Stimulated activated naive CD8-positive, alpha-beta T cell treated with anti-CD3 and anti-CD28 coated beads, Interleukin-15, Interleukin-2, amounts not matched to agents 100 ng/mL and 50 ng/mL, for 24 hours (primary cell): ENCODE results near the gene ADAM8.
A peak's percentile ranks its signal among the peaks of the same experiment; 100 is the strongest.
"Not testable (repeated sequence)": the region's sequence is repeated elsewhere in the genome, so short reads cannot be mapped to it uniquely, and the experiment has no call there.

ENCODE experiments used
- H3K27ac Mint-ChIP-seq: one replicate; pipeline ENCODE4 v1.8.0; 2021; ENCODE audit warnings: mild to moderate bottlenecking, mixed read lengths
- H3K27me3 Mint-ChIP-seq: one replicate; pipeline ENCODE4 v1.8.0; 2021; ENCODE audit warnings: mixed read lengths
- H3K36me3 Mint-ChIP-seq: one replicate; pipeline ENCODE4 v1.8.0; 2021; ENCODE audit warnings: low read depth, mixed read lengths
- H3K4me1 Mint-ChIP-seq: one replicate; pipeline ENCODE4 v1.8.0; 2021; ENCODE audit warnings: low read depth, mixed read lengths
- H3K4me3 Mint-ChIP-seq: one replicate; pipeline ENCODE4 v1.8.0; 2021; ENCODE audit warnings: mild to moderate bottlenecking, mixed read lengths
- H3K9me3 Mint-ChIP-seq: one replicate; pipeline ENCODE4 v1.8.0; 2021; ENCODE audit warnings: mixed read lengths

ADAM8 gene

GRCh38 chr10:133270773-133271297, 5.8 kb downstream of the ADAM8 start:
- Mint-ChIP-seq H3K27ac (no peak overlapping the region), H3K9me3 (no peaks in the 10 kb centered on the region), H3K36me3 (peaks cover under 1% of the 10 kb centered on the region), H3K4me1 (peaks cover 5% of the 10 kb centered on the region), H3K4me3 (no peak overlapping the region), H3K27me3 (no peaks in the 10 kb centered on the region)

DNA sequence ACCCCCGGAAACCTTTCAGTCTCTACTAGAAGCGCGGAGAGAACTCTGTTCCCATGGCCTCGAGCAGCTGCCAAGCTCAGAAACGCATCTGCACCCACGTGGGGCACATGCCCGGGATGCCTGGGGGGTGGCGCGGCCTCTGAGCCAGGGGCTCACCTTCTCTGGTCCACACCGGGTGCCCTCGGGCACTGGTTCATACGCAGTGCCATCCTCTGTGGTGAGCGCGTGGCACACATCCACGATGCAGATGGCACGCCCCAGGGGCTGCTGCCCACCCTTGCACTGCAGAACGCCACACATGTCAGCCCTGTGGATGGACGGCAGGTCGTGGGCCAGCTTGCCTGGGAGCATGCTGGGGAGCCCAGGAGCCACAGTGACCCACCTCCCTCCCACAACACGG, 6.5 kb downstream of the ADAM8 start:
- no peak overlapping the region for H3K27ac Mint-ChIP-seq
- H3K36me3 Mint-ChIP-seq: peaks cover 7% of the 10 kb centered on the region
- peaks cover 9% of the 10 kb centered on the region for H3K4me1 Mint-ChIP-seq
- H3K27me3 Mint-ChIP-seq: no peaks in the 10 kb centered on the region
- H3K4me3 Mint-ChIP-seq: no peak overlapping the region
- no peaks in the 10 kb centered on the region for H3K9me3 Mint-ChIP-seq

DNA sequence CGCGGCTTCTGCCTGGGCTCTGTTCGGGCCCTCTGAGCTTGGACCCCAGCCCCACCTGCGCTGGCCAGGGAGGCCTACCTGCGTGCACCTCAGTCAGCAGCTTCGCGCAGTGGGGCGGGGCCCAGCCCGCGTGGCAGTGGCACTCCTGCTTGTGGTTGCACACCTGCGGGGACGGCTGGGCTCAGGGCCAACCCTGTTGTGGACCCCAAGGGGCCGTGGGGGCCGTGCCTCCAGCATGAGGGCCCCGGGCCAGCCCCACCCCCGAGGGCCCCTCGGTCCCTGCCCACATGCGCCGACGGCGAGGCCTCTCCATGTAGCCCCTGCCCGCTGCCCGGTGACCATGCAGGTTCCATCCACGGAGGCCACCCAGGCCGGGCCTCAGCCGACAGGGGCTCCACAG, 7.3 kb downstream of the ADAM8 start:
- H3K27ac Mint-ChIP-seq: no peak overlapping the region
- H3K9me3 Mint-ChIP-seq: no peaks in the 10 kb centered on the region
- no peak overlapping the region for H3K4me3 Mint-ChIP-seq
- H3K36me3 Mint-ChIP-seq: peaks cover 8% of the 10 kb centered on the region
- no peaks in the 10 kb centered on the region for H3K27me3 Mint-ChIP-seq
- H3K4me1 Mint-ChIP-seq: peaks cover 13% of the 10 kb centered on the region

- H3K4me1 Mint-ChIP-seq: peaks cover 18% of the 10 kb centered on the region
- H3K27ac Mint-ChIP-seq: no peak overlapping the region
- no peaks in the 10 kb centered on the region for H3K9me3 Mint-ChIP-seq
- no peak overlapping the region for H3K4me3 Mint-ChIP-seq
- peaks cover 8% of the 10 kb centered on the region for H3K36me3 Mint-ChIP-seq
- no peaks in the 10 kb centered on the region for H3K27me3 Mint-ChIP-seq
These were observed 8.1 kb downstream of the ADAM8 start for GRCh38 chr10:133268532-133268931.

DNA sequence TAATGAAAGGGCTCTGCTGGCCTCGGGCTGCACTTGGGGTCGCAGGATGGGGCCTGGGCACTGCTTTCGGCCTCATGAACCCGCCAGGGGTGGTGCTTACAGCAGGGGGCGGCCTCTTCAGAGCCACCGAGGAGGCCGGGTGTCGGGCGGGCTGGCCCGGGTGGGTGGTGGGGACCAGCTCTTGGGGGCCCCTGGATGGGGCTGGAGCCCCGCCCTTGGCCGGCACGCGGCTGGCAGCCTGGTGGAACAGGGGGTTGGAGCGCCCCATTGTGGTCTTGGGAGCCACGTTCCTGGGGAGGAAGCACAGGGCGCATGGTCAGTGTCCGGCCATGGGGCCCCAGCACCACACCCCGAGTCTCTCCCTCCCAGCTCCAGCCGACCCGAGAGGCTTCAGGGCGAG, 8.8 kb downstream of the ADAM8 start:
- no peaks in the 10 kb centered on the region for H3K9me3 Mint-ChIP-seq
- no peak overlapping the region for H3K27ac Mint-ChIP-seq
- H3K36me3 Mint-ChIP-seq: peaks cover 8% of the 10 kb centered on the region
- H3K4me1 Mint-ChIP-seq: peaks cover 24% of the 10 kb centered on the region
- H3K27me3 Mint-ChIP-seq: no peaks in the 10 kb centered on the region
- no peak overlapping the region for H3K4me3 Mint-ChIP-seq

- Mint-ChIP-seq H3K4me3 (no peak overlapping the region), H3K4me1 (peaks cover 28% of the 10 kb centered on the region), H3K9me3 (no peaks in the 10 kb centered on the region), H3K27me3 (no peaks in the 10 kb centered on the region), H3K36me3 (peaks cover 8% of the 10 kb centered on the region), H3K27ac (no peak overlapping the region)
These were observed 9.4 kb downstream of the ADAM8 start for GRCh38 chr10:133267293-133267692.

DNA sequence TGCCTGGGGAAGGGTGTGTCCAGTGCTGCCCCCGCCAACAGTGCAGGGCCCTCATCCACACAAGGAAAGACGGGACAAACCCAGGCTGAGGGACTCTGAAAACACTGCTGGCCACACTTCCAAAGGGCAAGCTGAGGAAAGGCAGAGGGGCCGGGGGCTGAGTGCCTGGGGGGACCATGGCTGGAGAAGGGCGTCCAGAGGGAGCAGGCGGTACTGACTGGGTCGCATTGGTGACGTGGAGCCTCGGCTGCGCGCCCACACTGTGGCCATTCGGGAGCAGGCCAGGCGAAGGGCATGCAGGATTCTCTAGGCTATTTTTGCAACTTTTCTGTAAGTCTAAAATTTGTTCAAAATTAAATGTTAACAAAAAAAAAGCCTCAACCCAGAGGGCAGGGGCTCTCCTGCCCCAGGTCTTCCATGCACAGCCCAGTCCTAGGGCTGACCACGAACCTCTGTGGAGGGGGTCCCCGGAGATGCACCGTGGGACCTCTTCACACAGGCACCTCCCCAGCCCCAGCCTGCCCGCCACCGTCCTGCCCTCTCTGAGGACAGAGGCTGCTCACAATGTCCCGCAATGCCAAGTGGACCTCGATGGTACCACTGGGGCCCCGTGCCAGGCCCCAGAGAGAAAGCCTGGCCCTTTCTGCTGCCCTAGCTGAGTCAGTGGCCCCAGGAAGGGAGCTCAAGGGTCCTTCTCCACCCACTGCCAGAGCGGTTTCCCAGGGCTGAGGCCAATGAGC, 10.4 kb downstream of the ADAM8 start:
- no peaks in the 10 kb centered on the region for H3K9me3 Mint-ChIP-seq
- peaks cover 8% of the 10 kb centered on the region for H3K36me3 Mint-ChIP-seq
- H3K4me1 Mint-ChIP-seq: peaks cover 32% of the 10 kb centered on the region
- H3K4me3 Mint-ChIP-seq: no peak overlapping the region
- no peak overlapping the region for H3K27ac Mint-ChIP-seq
- H3K27me3 Mint-ChIP-seq: no peaks in the 10 kb centered on the region

GRCh38 chr10:133265052-133265451, 11.6 kb downstream of the ADAM8 start:
- peaks cover 44% of the 10 kb centered on the region for H3K4me1 Mint-ChIP-seq
- not testable (repeated sequence) for H3K36me3 Mint-ChIP-seq, H3K27me3 Mint-ChIP-seq, H3K9me3 Mint-ChIP-seq, H3K4me3 Mint-ChIP-seq, H3K27ac Mint-ChIP-seq

DNA sequence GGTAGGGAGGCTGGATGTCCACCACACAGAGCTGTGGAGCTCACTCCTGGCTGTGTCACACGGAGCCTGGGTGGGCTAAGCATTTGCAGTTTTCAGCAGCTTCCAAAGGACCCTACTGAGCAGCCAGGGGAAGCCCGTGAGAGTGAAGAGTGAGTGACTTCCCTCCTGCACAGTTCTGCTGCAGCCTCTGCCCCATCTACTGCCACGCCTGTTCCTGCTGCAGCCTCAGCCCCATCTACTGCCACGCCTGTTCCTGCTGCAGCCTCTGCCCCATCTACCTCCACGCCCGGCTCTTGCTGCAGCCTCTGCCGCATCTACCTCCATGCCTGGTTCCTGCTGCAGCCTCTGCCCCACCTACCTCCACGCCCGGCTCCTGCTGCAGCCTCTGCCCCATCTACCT, 12.2 kb downstream of the ADAM8 start:
- peaks cover 50% of the 10 kb centered on the region for H3K4me1 Mint-ChIP-seq
- no peak overlapping the region for H3K4me3 Mint-ChIP-seq
- no peaks in the 10 kb centered on the region for H3K9me3 Mint-ChIP-seq
- H3K27ac Mint-ChIP-seq: no peak overlapping the region
- peaks cover 8% of the 10 kb centered on the region for H3K36me3 Mint-ChIP-seq
- no peaks in the 10 kb centered on the region for H3K27me3 Mint-ChIP-seq

GRCh38 chr10:133263674-133264073, 13.0 kb downstream of the ADAM8 start:
- H3K27ac Mint-ChIP-seq: no peak overlapping the region
- H3K36me3 Mint-ChIP-seq: peaks cover 12% of the 10 kb centered on the region
- no peak overlapping the region for H3K4me3 Mint-ChIP-seq
- H3K4me1 Mint-ChIP-seq: peaks cover 56% of the 10 kb centered on the region
- H3K9me3 Mint-ChIP-seq: no peaks in the 10 kb centered on the region
- H3K27me3 Mint-ChIP-seq: peaks cover 4% of the 10 kb centered on the region

- Mint-ChIP-seq H3K36me3 (peaks cover 12% of the 10 kb centered on the region), H3K27me3 (peaks cover 4% of the 10 kb centered on the region), H3K27ac (no peak overlapping the region), H3K4me3 (no peak overlapping the region), H3K4me1 (peaks cover 65% of the 10 kb centered on the region), H3K9me3 (no peaks in the 10 kb centered on the region)
These were observed 14.0 kb downstream of the ADAM8 start for GRCh38 chr10:133262696-133263095.

DNA sequence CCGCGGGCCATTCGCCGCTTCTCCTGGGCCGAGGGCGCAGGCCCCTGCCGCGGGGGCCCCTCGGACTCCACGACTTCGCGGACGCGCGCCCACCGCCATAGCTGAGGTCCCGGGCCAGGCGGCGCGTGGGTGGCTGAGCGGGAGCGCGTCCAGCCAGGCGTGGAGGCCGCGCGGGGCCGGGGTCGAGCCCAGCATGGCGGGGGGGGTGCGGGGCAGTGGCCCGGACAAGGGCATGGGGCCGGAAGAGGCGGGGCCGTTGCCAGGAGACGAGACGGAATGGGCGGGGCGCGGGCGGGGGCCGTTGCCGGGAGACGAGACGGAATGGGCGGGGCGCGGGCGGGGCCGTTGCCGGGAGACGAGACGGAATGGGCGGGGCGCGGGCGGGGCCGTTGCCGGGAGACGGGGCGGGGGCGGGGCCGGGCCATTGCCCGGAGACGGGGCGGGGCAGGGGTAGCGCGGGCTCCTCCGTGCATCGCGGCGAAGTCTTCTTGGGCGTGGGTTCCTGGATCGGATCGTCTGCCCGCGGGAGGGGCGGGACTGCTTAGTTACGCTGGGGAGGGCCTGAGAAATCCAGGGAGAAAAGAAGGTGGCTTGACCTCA, 14.8 kb downstream of the ADAM8 start:
- no peaks in the 10 kb centered on the region for H3K9me3 Mint-ChIP-seq
- peaks cover 4% of the 10 kb centered on the region for H3K27me3 Mint-ChIP-seq
- peak overlapping the region; percentile 76 for H3K4me3 Mint-ChIP-seq
- peaks cover 12% of the 10 kb centered on the region for H3K36me3 Mint-ChIP-seq
- H3K4me1 Mint-ChIP-seq: peaks cover 73% of the 10 kb centered on the region
- peak overlapping the region; percentile 84 for H3K27ac Mint-ChIP-seq

DNA sequence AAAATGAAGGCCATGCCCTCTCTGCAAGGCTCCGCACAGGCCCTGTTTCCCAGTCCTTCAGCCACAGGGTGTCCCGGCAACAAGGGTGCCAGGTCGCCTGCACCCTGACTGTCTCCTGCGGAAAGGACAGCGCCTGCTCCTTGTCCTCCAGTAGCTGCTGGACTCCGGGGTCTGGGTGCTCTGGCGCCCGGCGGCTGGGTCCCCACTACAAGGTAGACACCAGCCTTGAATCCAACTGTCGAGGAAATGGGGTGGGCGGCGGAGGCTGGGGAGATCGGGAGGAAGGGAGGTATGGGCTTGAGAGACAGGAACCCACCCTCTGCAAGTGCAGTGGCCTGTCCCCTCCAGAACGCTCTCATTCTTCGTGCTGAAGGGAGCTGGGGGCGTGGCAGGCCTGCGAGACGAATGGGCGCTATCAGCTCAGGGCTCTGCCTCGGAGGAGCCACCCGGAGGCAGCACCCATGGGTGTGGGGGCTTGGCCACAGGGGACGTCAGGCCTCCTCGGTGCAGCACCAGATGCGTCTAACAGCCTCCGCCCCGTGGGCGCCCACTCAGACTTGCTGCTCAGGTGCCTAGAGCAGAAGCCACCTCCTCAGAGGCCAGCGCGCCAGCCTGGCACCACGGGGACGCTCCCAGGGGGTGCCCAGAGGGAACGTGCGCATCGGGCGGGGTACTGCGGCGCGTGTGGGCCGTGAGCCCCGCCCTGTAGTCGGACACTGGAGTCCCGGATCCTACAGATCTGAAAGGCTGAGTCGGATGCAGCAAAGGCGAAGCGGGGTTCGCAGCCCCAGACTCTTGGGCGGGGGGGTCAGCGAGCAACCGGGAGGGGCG, 15.6 kb downstream of the ADAM8 start:
- no peaks in the 10 kb centered on the region for H3K9me3 Mint-ChIP-seq
- peak overlapping the region; percentile 84 for H3K27ac Mint-ChIP-seq
- peaks cover 77% of the 10 kb centered on the region for H3K4me1 Mint-ChIP-seq
- peaks cover 12% of the 10 kb centered on the region for H3K36me3 Mint-ChIP-seq
- H3K27me3 Mint-ChIP-seq: peaks cover 4% of the 10 kb centered on the region
- peak overlapping the region; percentile 76 for H3K4me3 Mint-ChIP-seq

GRCh38 chr10:133259602-133259989, 17.1 kb downstream of the ADAM8 start:
- peak overlapping the region; percentile 98 for H3K27ac Mint-ChIP-seq
- H3K9me3 Mint-ChIP-seq: no peaks in the 10 kb centered on the region
- peaks cover 4% of the 10 kb centered on the region for H3K27me3 Mint-ChIP-seq
- peaks cover 4% of the 10 kb centered on the region for H3K36me3 Mint-ChIP-seq
- peaks cover 66% of the 10 kb centered on the region for H3K4me1 Mint-ChIP-seq
- H3K4me3 Mint-ChIP-seq: peak overlapping the region; percentile 77
